Measurements from ENCODE around the gene CHCHD10. TPM values are rescaled to one million over a fixed set of nuclear protein-coding genes. Genes with fewer than 3 reads are reported as not detected.

CHCHD10 gene
- total and polyA plus RNA-seq, 4 donors = 16.6 to 174 (median 82.5) TPM

- Histone ChIP-seq H3K9me3 (ENCODE audit: control insufficient read depth in 4 of 4, insufficient read depth in 3 of 4, low read length in 3 of 4) (peaks cover 0 to 2% (median 0%) of the 10 kb centered on the region in 4 donors), H3K27ac (ENCODE audit: low read depth in 1 of 2, low read length in 1 of 2) (no peak overlapping the region), H3K4me3 (no peak overlapping the region), H3K36me3 (ENCODE audit: control insufficient read depth in 4 of 4, insufficient read depth in 4 of 4, low read length in 4 of 4) (peaks cover 21 to 55% (median 51%) of the 10 kb centered on the region in 4 donors), H3K9ac (ENCODE audit: insufficient read depth in 1 of 2, low read length in 2 of 2) (no peak overlapping the region), H3K4me1 (ENCODE audit: control insufficient read depth in 5 of 5, insufficient read depth in 5 of 5, low read length in 5 of 5) (no peaks in the 10 kb centered on the region), H3K27me3 (ENCODE audit: control insufficient read depth in 3 of 3, insufficient read depth in 3 of 3, low read length in 2 of 3) (no peaks in the 10 kb centered on the region)
- ATAC-seq (ENCODE audit: insufficient read depth, low FRiP score) (no peak), DNase-seq (peak in 1 of 3 donors; percentile 31)
- 85 to 86% methylated on average over 12 of the region's 12 CpGs for WGBS, 2 donors
- TF ChIP-seq, protein P1, sequence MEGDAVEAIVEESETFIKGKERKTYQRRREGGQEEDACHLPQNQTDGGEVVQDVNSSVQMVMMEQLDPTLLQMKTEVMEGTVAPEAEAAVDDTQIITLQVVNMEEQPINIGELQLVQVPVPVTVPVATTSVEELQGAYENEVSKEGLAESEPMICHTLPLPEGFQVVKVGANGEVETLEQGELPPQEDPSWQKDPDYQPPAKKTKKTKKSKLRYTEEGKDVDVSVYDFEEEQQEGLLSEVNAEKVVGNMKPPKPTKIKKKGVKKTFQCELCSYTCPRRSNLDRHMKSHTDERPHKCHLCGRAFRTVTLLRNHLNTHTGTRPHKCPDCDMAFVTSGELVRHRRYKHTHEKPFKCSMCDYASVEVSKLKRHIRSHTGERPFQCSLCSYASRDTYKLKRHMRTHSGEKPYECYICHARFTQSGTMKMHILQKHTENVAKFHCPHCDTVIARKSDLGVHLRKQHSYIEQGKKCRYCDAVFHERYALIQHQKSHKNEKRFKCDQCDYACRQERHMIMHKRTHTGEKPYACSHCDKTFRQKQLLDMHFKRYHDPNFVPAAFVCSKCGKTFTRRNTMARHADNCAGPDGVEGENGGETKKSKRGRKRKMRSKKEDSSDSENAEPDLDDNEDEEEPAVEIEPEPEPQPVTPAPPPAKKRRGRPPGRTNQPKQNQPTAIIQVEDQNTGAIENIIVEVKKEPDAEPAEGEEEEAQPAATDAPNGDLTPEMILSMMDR (IDR thresholded peaks at IDR 0.05; ENCODE audit: control extremely low read depth, extremely low read depth) = no peak
Measured at GRCh38 chr22:23804781-23805291, 37.1 kb upstream of the CHCHD10 start.

DNA sequence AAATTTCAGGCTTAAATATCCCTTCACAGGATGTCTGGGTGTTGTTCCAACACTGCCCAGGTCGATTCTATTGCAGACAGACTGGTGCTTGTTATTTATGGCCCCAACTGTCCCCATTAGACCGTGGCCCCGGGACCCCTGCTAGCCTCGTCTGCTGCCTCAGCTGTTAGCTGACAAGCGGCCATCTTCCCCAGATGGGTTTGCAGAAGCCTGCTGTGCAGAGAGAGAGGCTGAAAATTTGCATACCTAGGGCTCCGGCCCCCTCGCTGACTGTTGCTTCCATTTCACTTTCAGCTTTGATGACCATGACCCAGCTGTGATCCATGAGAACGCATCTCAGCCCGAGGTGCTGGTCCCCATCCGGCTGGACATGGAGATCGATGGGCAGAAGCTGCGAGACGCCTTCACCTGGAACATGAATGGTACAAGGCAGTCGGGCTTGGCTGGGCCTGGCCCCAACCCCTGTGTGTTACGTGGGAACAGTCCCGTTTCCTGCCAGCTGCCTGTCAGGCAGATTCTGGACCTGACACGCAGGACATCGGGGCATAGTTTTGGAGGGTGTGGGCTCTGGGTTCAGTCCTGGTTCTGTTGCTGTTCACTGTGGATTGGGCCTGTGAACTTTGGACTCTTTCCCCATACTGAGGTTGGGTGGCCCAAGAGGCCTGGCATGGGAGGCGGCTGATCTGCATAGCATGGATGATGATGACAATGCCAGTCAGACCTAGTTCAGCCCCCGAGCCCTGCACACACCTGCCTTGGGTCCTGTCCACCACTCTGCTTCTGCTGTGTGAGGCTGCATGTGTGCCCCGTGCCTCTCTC is 35.4 kb upstream of the CHCHD10 start:
- Histone ChIP-seq H3K4me3 (no peak overlapping the region), H3K9ac (ENCODE audit: insufficient read depth in 1 of 2, low read length in 2 of 2) (no peak overlapping the region), H3K36me3 (ENCODE audit: control insufficient read depth in 4 of 4, insufficient read depth in 4 of 4, low read length in 4 of 4) (peaks cover 21 to 62% (median 53%) of the 10 kb centered on the region in 4 donors), H3K9me3 (ENCODE audit: control insufficient read depth in 4 of 4, insufficient read depth in 3 of 4, low read length in 3 of 4) (peaks cover 0 to 2% (median 0%) of the 10 kb centered on the region in 4 donors), H3K27ac (ENCODE audit: low read depth in 1 of 2, low read length in 1 of 2) (no peak overlapping the region), H3K4me1 (ENCODE audit: control insufficient read depth in 5 of 5, insufficient read depth in 5 of 5, low read length in 5 of 5) (no peaks in the 10 kb centered on the region), H3K27me3 (ENCODE audit: control insufficient read depth in 3 of 3, insufficient read depth in 3 of 3, low read length in 2 of 3) (no peaks in the 10 kb centered on the region)
- TF ChIP-seq, protein P1 (IDR thresholded peaks at IDR 0.05; ENCODE audit: control extremely low read depth, extremely low read depth) = no peak
- ATAC-seq (ENCODE audit: insufficient read depth, low FRiP score) (no peak), DNase-seq (no peak)
- whole genome bisulfite sequencing, 2 donors = 83 to 88% methylated on average over 21 of the region's 21 CpGs

DNA sequence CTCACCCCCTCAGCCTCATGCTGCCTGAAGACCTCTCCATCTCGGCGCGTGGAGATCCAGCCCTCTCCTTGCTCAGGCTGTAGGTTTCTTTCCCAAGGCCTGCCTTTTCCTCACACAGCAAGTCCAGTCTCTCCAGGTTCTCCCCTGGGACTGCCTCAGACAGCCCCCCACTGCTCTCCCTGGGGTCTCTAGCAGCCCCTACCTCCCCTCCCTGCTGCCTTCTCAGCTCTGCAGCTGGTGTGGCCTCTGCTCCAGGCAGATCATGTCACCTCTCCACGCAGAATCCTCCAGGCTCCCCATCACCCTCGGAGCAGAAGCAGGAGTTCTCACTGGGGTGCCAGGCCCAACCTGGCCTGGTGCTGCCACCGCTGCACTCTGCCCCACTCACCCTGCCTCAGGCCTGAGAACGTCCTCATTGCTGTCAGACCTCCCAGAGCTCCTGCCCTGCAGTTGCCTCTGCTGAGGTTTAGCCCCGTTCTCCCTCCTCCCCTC is 34.2 kb upstream of the CHCHD10 start:
- H3K36me3 ChIP-seq (ENCODE audit: control insufficient read depth in 4 of 4, insufficient read depth in 4 of 4, low read length in 4 of 4) = peaks cover 21 to 65% (median 55%) of the 10 kb centered on the region in 4 donors
- H3K27me3 ChIP-seq (ENCODE audit: control insufficient read depth in 3 of 3, insufficient read depth in 3 of 3, low read length in 2 of 3) = no peaks in the 10 kb centered on the region
- H3K9me3 ChIP-seq (ENCODE audit: control insufficient read depth in 4 of 4, insufficient read depth in 3 of 4, low read length in 3 of 4) = peaks cover 0 to 2% (median 0%) of the 10 kb centered on the region in 4 donors
- no peaks in the 10 kb centered on the region for H3K4me1 ChIP-seq (ENCODE audit: control insufficient read depth in 5 of 5, insufficient read depth in 5 of 5, low read length in 5 of 5)
- ATAC-seq (ENCODE audit: insufficient read depth, low FRiP score) = no peak
- 95 to 96% methylated on average over 8 of the region's 8 CpGs for WGBS, 2 donors
- no peak overlapping the region for H3K4me3 ChIP-seq
- H3K9ac ChIP-seq (ENCODE audit: insufficient read depth in 1 of 2, low read length in 2 of 2) = no peak overlapping the region
- H3K27ac ChIP-seq (ENCODE audit: low read depth in 1 of 2, low read length in 1 of 2) = no peak overlapping the region
- TF ChIP-seq, protein P1 (IDR thresholded peaks at IDR 0.05; ENCODE audit: control extremely low read depth, extremely low read depth) = no peak
- no peak for DNase-seq

All from lung (tissue), 12 donors.